Activated T-helper 2 cell treated with anti-CD3 and anti-CD28 coated beads, Interferon-gamma antibody, Interleukin-2, Interleukin-4, amounts not matched to agents 10 μg/mL and 5 μg/mL and 100 μg/mL, durations not matched to agents 14 hours and 24 hours and 36 hours (primary cell): ENCODE results near the gene PEX11G. TPM values are rescaled to one million over a fixed set of nuclear protein-coding genes. Genes with fewer than 3 reads are reported as not detected.
"Not testable (repeated sequence)": the region's sequence is repeated elsewhere in the genome, so short reads cannot be mapped to it uniquely, and the experiment has no call there.

Experiments
- DNase-seq: peaks from one replicate; pipeline ENCODE4 v3.0.0; 2021; ENCODE audit warnings: low spot score
- H3K27ac Mint-ChIP-seq: one replicate; pipeline ENCODE4 v1.8.0; 2021; ENCODE audit warnings: mixed read lengths
- H3K27me3 Mint-ChIP-seq: one replicate; pipeline ENCODE4 v1.8.0; 2021; ENCODE audit warnings: low read depth, mixed read lengths
- H3K36me3 Mint-ChIP-seq: one replicate; pipeline ENCODE4 v1.8.0; 2021; ENCODE audit warnings: low read depth, mixed read lengths
- H3K4me1 Mint-ChIP-seq: one replicate; pipeline ENCODE4 v1.8.0; 2021; ENCODE audit warnings: low read depth, mixed read lengths
- H3K4me3 Mint-ChIP-seq: one replicate; pipeline ENCODE4 v1.8.0; 2021; ENCODE audit warnings: low read depth, mild to moderate bottlenecking, moderate library complexity, mixed read lengths
- H3K9me3 Mint-ChIP-seq: one replicate; pipeline ENCODE4 v1.8.0; 2021; ENCODE audit warnings: mixed read lengths
- intact Hi-C: fragments of 100-400 bp; cut with micrococcal nuclease; formaldehyde crosslinking; loops from one replicate; pipeline ENCODE4 v1.15.1; 2023
- total RNA-seq: library from RNA; stranded (reverse); gene quantifications from 2 replicates; pipeline ENCODE4 v1.2.3, GENCODE V29; 2022

PEX11G gene
- total RNA-seq, 1 donor from 2014 or later: 2.5 TPM

DNA sequence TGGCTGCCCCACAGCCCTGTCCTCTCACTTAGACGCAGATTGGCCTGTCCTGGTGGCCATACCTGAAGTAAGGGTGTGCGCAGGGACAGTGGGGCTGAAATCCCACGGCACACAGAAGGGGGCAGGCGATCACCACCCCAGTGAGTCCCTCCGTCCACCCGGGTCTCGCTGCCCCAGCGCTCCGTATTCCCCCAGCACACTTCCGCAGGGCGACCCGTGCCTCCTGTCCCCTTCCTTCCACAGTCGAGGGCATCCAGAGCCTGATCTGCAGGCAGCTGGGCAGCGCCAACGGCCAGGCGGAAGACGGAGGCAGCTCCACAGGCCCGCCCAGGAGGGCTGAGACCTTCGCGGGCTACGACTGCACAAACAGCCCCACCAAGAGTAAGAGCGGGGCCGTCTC is 25.3 kb downstream of the PEX11G start:
- no peak overlapping the region for H3K4me3 Mint-ChIP-seq
- no peak for DNase-seq
- H3K27me3 Mint-ChIP-seq: no peaks in the 10 kb centered on the region
- intact Hi-C loops: no loop called here
- no peak overlapping the region for H3K27ac Mint-ChIP-seq
- H3K9me3 Mint-ChIP-seq: no peaks in the 10 kb centered on the region
- no peaks in the 10 kb centered on the region for H3K4me1 Mint-ChIP-seq
- H3K36me3 Mint-ChIP-seq: peaks cover 36% of the 10 kb centered on the region

DNA sequence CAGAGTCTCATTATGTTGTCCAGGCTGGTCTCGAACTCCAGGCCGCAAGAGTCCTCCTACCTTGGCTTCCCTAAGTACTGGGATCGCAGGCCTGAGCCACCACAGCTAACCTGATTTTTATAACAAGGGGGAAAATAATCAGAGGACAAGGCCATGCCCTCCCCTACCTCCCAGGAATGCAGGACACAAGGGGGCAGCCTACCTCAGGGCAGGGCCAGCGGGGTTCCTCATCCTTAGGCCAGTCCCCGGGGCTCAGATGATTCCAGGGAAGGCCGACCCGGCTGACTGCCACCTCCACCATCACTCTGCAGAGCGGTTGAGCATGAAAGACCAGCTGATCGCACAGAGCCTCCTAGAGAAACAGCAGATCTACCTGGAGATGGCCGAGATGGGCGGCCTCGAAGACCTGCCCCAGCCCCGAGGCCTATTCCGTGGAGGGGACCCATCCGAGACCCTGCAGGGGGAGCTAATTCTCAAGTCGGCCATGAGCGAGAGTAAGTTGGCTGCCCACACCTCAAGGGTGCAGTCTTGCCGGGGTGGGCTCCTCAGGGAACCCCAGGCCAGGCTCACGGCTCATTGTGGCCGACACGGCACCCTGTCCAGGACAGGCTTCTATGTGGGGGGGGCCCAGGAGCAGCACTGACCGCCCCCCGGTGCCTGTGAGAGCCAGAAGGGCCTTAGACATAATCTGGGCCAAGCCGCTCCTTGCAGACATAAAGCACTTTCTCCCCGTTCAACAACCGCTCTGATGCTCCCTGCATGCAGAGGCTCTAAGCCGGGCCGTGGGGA is 26.8 kb downstream of the PEX11G start:
- no peaks in the 10 kb centered on the region for H3K27me3 Mint-ChIP-seq
- intact Hi-C loops: no loop called here
- H3K9me3 Mint-ChIP-seq: no peaks in the 10 kb centered on the region
- DNase-seq: no peak
- peaks cover 41% of the 10 kb centered on the region for H3K36me3 Mint-ChIP-seq
- no peak overlapping the region for H3K27ac Mint-ChIP-seq
- H3K4me3 Mint-ChIP-seq: no peak overlapping the region
- H3K4me1 Mint-ChIP-seq: no peaks in the 10 kb centered on the region

DNA sequence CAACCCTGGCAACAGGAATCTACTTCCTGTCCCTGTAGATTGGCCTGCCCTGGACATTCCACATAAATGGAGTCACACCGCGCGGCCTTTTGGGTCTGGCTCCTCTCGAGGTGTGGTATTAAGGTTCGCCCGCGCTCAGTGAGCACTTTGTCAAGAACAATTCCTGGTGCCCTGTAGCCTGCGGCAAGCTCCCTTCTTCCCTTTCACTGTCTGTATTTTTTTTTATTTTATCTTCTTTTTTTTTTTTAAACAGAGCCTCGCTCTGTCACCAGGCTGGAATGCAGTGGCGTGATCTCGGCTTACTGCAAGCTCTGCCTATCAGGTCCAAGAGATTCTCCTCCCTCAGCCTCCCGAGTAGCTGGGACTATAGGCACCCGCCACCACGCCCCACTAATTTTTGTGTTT is 28.3 kb downstream of the PEX11G start:
- no peak for DNase-seq
- no peaks in the 10 kb centered on the region for H3K9me3 Mint-ChIP-seq
- H3K4me1 Mint-ChIP-seq: no peaks in the 10 kb centered on the region
- no peak overlapping the region for H3K4me3 Mint-ChIP-seq
- intact Hi-C loops: no loop called here
- H3K27me3 Mint-ChIP-seq: no peaks in the 10 kb centered on the region
- H3K36me3 Mint-ChIP-seq: peaks cover 56% of the 10 kb centered on the region
- no peak overlapping the region for H3K27ac Mint-ChIP-seq

DNA sequence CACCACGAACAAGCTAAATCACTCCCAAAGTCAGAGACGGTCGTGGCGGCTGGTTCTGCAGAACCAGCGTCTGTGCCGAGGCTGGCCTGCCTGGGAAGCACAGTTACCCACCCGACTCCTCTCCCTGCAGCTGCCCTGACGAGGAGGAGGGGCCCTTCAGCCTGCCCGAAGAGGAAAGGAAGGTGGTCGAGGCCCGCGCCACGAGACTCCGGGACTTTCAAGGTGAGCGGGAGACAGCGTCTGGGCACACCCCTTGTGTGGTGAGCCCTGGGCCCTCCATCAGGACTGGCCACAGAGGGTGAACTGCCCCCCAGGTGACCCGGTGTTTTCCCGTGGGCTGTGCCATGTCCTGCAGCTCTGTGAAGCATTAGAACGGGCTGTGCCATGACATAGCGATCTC is 29.1 kb downstream of the PEX11G start:
- no peak for DNase-seq
- peaks cover 61% of the 10 kb centered on the region for H3K36me3 Mint-ChIP-seq
- no peaks in the 10 kb centered on the region for H3K27me3 Mint-ChIP-seq

DNA sequence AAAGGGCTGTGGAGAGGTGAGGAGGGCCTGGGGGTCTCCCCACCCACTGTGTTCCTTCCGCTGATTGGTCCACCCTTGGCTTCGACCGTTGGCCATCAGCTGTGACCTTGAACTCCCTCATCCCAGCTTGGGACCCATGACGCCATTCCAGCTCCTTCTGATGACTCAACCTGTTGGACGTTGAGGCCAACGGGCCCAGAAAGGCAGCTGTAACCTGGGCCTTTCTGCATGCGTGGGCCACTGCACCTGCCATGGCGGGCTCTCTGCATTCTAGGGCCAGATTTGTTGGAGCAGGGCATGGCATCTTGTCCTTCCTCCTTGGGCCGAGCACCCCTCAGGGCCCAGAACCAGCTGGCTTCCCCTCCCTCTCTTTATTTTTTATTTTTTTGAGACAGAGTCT is 30.2 kb downstream of the PEX11G start:
- DNase-seq: no peak
- Mint-ChIP-seq H3K4me1 (no peaks in the 10 kb centered on the region), H3K9me3 (peaks cover 14% of the 10 kb centered on the region), H3K27ac (no peak overlapping the region), H3K4me3 (no peak overlapping the region), H3K36me3 (peaks cover 62% of the 10 kb centered on the region), H3K27me3 (no peaks in the 10 kb centered on the region)
- intact Hi-C loops: no loop called here

More for the DNA sequence above, 29.1 kb downstream of the PEX11G start:
- H3K9me3 Mint-ChIP-seq: peaks cover 8% of the 10 kb centered on the region
- H3K4me1 Mint-ChIP-seq: no peaks in the 10 kb centered on the region
- no peak overlapping the region for H3K4me3 Mint-ChIP-seq
- intact Hi-C loops: no loop called here
- H3K27ac Mint-ChIP-seq: no peak overlapping the region

DNA sequence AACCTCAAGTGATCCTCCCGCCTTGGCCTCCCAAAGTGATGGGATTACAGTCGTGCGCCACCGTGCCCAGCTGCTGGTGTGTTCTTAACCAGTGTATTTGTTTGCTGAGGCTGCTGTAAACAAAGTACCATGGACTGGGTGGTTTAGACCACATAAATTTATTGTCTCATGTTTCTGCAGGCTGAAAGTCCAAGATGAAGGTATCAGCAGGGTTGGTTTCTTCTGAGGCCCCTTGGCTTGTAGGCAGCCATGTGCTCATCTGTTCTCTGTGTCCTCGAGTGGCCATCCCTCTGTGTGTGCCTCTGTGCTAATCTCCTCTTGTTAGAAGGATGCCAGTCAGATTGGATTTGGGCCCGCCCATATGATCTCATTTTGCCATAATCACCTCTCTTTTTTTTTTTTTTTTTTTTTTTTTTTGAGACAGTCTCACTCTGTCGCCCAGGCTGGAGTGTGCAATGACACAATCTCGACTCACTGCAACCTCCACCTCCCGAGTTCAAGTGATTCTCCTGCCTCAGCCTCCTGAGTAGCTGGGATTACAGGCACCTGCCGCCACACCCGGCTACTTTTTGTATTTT is 31.8 kb downstream of the PEX11G start:
- no peaks in the 10 kb centered on the region for H3K4me1 Mint-ChIP-seq
- no peak for DNase-seq
- H3K27ac Mint-ChIP-seq: peak overlapping the region; percentile 52
- H3K4me3 Mint-ChIP-seq: no peak overlapping the region
- H3K36me3 Mint-ChIP-seq: peaks cover 68% of the 10 kb centered on the region
- H3K27me3 Mint-ChIP-seq: no peaks in the 10 kb centered on the region
- H3K9me3 Mint-ChIP-seq: peaks cover 14% of the 10 kb centered on the region
- intact Hi-C loops: no loop called here

DNA sequence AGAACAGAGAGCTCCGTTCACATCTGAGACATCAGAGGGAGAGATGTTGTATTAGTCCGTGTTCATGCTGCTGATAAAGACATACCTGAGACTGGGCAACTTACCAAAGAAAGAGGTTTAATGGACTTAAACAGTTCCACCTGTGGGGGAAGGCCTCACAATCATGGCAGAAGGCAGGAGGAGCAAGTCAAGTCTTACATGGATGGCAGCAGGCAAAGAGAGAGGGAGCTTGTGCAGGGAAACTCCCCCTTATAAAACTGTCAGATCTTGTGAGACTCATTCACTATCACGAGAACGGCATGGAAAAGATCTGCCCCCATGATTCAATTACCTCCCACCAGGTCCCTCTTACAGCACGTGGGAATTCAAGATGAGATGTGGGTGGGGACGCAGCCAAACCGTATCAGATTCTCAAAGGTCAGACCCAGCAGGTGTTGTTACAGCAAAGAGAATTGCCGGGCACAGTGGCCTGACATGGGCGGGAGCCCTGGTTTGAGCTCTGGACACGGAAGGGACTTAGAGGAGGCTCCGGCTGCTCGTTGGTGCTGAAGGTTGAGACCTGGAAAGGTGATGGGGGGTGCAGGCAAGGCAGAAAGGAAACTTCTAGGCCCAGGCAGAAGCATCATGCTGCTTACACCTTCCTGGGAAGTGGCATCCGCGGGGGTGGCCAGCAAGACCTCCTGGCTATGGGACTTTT is 33.1 kb downstream of the PEX11G start:
- Mint-ChIP-seq H3K36me3 (peaks cover 77% of the 10 kb centered on the region), H3K27me3 (no peaks in the 10 kb centered on the region), H3K27ac (no peak overlapping the region), H3K4me1 (no peaks in the 10 kb centered on the region), H3K4me3 (no peak overlapping the region), H3K9me3 (peaks cover 17% of the 10 kb centered on the region)
- intact Hi-C loops: no loop called here
- DNase-seq: no peak

DNA sequence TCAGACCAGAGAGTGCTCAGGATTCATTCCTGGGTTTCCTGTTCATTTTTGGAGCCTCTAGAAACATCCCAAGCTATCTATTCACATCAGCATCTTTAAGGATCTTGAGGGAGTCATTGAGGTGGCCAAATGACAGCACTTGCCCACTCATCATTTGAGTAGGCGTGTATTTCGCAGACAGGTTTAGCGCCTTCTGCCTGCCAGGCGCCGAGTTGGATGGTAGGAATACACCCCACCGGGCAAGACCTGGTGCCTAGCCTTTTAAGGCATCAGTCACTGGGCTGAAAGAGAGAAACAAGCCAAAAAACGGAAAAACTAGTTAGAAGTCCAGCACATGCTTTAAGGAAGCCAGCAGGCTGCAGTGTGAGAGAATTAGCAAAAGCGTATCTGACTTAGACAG is 33.8 kb downstream of the PEX11G start:
- intact Hi-C loops: no loop called here
- Mint-ChIP-seq H3K9me3 (peaks cover 24% of the 10 kb centered on the region), H3K4me3 (no peak overlapping the region), H3K4me1 (no peaks in the 10 kb centered on the region), H3K36me3 (peaks cover 81% of the 10 kb centered on the region), H3K27ac (no peak overlapping the region), H3K27me3 (no peaks in the 10 kb centered on the region)
- no peak for DNase-seq

DNA sequence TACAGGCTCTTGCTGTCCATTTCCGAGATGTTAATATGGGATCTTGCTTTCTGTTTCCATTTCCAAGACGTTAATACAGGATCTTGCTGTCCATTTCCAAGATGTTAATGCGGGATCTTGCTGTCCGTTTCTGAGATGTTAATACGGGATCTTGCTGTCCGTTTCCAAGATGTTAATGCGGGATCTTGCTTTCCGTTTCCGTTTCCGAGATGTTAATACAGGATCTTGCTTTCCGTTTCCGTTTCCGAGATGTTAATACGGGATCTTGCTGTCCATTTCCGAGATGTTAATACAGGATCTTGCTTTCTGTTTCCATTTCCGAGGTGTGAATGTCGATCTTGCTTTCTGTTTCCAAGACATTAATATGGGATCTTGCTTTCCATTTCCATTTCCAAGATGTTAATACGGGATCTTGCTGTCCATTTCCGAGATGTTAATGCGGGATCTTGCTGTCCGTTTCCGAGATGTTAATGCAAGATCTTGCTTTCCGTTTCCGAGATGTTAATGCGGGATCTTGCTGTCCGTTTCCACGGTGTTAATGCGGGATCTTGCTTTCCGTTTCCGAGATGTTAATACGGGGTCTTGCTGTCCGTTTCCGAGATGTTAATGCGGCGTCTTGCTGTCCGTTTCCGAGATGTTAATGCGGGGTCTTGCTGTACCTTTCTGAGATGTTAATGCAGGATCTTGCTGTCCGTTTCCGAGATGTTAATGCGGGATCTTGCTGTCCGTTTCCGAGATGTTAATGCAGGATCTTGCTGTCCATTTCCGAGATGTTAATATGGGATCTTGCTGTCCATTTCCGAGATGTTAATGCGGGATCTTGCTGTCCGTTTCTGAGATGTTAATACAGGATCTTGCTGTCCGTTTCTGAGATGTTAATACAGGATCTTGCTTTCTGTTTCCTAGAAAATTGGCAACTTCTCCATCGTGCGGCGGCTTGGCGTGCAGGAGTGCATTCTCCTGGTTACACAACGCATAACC is 38.3 kb downstream of the PEX11G start:
- intact Hi-C loops: no loop called here
- H3K4me1 Mint-ChIP-seq: no peaks in the 10 kb centered on the region
- H3K9me3 Mint-ChIP-seq: peaks cover 24% of the 10 kb centered on the region
- H3K4me3 Mint-ChIP-seq: no peak overlapping the region
- H3K27ac Mint-ChIP-seq: no peak overlapping the region
- H3K36me3 Mint-ChIP-seq: peaks cover 78% of the 10 kb centered on the region
- DNase-seq: no peak
- H3K27me3 Mint-ChIP-seq: no peaks in the 10 kb centered on the region

DNA sequence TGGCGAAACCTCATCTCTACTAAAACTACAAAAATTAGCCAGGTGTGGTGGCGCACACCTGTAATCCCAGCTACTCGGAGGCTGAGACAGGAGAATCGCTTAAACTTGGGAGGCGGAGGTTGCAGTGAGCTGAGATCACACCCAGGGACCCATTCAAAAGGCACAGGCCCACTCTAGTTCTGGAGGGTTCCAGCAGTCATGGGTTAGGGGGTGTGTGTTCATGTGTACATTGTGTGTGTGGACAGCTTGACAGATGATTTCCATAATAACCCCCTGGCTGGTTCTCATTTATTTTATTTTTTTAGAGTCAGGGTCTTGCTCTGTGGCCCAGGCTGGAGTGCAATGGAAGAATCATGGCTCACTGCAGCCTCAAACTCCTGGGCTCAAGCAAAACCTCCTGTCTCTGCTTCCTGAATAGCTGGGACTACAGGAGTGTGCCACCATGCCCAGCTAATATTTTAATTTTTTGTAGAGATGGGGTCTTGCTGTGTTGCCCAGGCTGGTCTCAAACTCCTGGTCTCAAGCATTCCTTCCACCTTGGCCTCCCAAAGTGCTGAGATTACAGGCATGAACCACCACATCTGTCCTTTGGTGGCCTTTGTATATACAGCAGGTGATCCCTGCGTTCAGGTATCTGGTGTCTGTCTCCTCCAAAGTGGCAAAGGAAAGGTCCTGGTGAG is 39.3 kb downstream of the PEX11G start:
- peaks cover 76% of the 10 kb centered on the region for H3K36me3 Mint-ChIP-seq

DNA sequence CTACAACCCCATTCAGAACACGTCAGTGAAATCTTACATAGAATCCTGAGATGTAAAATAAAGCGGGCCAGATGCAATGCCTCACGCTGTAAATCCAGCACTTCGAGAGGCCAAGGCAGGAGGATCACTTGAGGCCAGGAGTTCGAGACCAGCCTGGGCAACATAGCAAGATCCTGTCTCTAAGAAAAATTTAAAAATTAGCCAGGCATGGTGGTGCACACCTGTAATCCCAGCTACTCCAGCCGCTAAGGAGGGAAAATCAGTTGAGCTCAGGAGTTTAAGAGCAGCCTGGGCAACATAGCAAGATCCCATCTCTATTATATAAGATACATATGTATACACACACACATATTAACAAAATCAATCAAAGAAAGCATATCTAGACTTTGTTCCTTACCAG is 41.2 kb downstream of the PEX11G start:
- intact Hi-C loops: no loop called here
- no peak for DNase-seq
- H3K27ac Mint-ChIP-seq: no peak overlapping the region
- peaks cover 70% of the 10 kb centered on the region for H3K36me3 Mint-ChIP-seq
- no peak overlapping the region for H3K4me3 Mint-ChIP-seq
- H3K27me3 Mint-ChIP-seq: no peaks in the 10 kb centered on the region
- H3K9me3 Mint-ChIP-seq: peaks cover 10% of the 10 kb centered on the region
- no peaks in the 10 kb centered on the region for H3K4me1 Mint-ChIP-seq

More for the DNA sequence above, 39.3 kb downstream of the PEX11G start:
- intact Hi-C loops, H3K4me1 Mint-ChIP-seq, H3K27ac Mint-ChIP-seq, H3K27me3 Mint-ChIP-seq, H3K4me3 Mint-ChIP-seq, DNase-seq: not testable (repeated sequence)
- H3K9me3 Mint-ChIP-seq: peaks cover 14% of the 10 kb centered on the region

DNA sequence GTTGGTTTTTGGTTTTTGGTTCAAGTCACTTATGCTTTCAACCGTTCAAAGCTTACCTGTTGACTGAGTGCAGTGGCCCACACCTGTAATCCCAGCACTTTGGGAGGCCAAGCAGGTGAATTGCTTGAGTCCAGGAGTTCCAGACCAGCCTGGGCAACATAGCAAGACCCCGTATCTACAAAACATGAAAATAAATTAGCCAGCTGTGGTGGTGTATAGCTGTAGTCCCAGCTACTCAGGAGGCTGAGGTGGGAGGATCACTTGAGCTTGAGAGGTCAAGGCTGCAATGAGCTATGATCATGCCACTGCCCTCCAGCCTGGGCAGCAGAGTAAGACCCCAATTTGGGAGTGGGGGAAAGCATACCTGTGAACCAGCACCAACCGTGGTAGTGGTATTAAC is 43.7 kb downstream of the PEX11G start:
- no peak overlapping the region for H3K4me3 Mint-ChIP-seq
- H3K9me3 Mint-ChIP-seq: peaks cover 1% of the 10 kb centered on the region
- no peak for DNase-seq
- intact Hi-C loops: no loop called here
- no peak overlapping the region for H3K27ac Mint-ChIP-seq
- no peaks in the 10 kb centered on the region for H3K27me3 Mint-ChIP-seq
- peaks cover 66% of the 10 kb centered on the region for H3K36me3 Mint-ChIP-seq
- H3K4me1 Mint-ChIP-seq: no peaks in the 10 kb centered on the region
